ENCODE data around the gene B4GALNT2. TPM values are rescaled to one million over a fixed set of nuclear protein-coding genes. Genes with fewer than 3 reads are reported as not detected.

Gene B4GALNT2
- polyA plus RNA-seq, 2 of the 4 experiments (the other 2 are of a cell fraction), result 0.36 to 0.49 TPM

GRCh38 chr17:49086649-49087048 lies 45.9 kb upstream of the B4GALNT2 start:
- Histone ChIP-seq H3K4me1 (no peaks in the 10 kb centered on the region), H3K4me3 (no peak overlapping the region), H3K9me3 (0 out of 3 replicates have a peak, but pooled peaks cover 3% of the 10 kb centered on the region), H3K4me2 (no peak overlapping the region), H3K27ac (no peak overlapping the region)
- FAIRE-seq, result no peak
- TF ChIP-seq HOXB5 (CRISPR knock-in tag; IDR thresholded peaks at IDR 0.05) (no peak), JUN (IDR thresholded peaks at IDR 0.05) (no peak), EP300 (IDR thresholded peaks at IDR 0.05) (no peak), REST (IDR thresholded peaks at IDR 0.05) (no peak), E2F6 (IDR thresholded peaks at IDR 0.05; ENCODE audit: borderline replicate concordance, low read depth) (no peak), ATOH8 (CRISPR knock-in tag; IDR thresholded peaks at IDR 0.05; ENCODE audit: low read depth) (no peak), POLR2A (IDR thresholded peaks at IDR 0.05; ENCODE audit: low read length) (no peak), USF2 (IDR thresholded peaks at IDR 0.05) (no peak), HOXA7 (CRISPR knock-in tag; IDR thresholded peaks at IDR 0.05) (no peak), KDM5A (IDR thresholded peaks at IDR 0.05) (no peak), ZNF302 (CRISPR knock-in tag; IDR thresholded peaks at IDR 0.05) (no peak), PBX3 (IDR thresholded peaks at IDR 0.05) (no peak), CEBPB (IDR thresholded peaks at IDR 0.05) (no peak)
- ChIA-PET POLR2A (no interaction called here), CTCF (interaction anchor here (0.6 kb wide), 1 partner anchor 15 kb away, joined by 3 read pairs; no protein-coding TSS in a partner anchor)
- ATAC-seq, result no peak
- DNase-seq (ENCODE audit: low read depth in 1 of 2, low spot score in 1 of 2), result no peak

GRCh38 chr17:49089094-49089493 lies 43.5 kb upstream of the B4GALNT2 start:
- Histone ChIP-seq H3K27ac (no peak overlapping the region), H3K4me2 (no peak overlapping the region), H3K4me3 (no peak overlapping the region), H3K4me1 (no peaks in the 10 kb centered on the region), H3K9me3 (0 out of 3 replicates have a peak, but pooled peaks cover 3% of the 10 kb centered on the region)
- TF ChIP-seq RNF2 (IDR thresholded peaks at IDR 0.05; ENCODE audit: borderline replicate concordance, low read depth) (no peak), ZNF302 (CRISPR knock-in tag; IDR thresholded peaks at IDR 0.05) (no peak), MAZ (IDR thresholded peaks at IDR 0.05; ENCODE audit: borderline replicate concordance, low read depth, low read length) (no peak), BCL3 (IDR thresholded peaks at IDR 0.05) (no peak), ZC3H11A (IDR thresholded peaks at IDR 0.05) (no peak), NR3C1 (IDR thresholded peaks at IDR 0.05) (no peak)
- FAIRE-seq (no peak), ATAC-seq (no peak), DNase-seq (ENCODE audit: low read depth in 1 of 2, low spot score in 1 of 2) (no peak)
- 84% methylated on average over 7 of the region's 7 CpGs for WGBS (ENCODE audit: missing lambda C conversion rate)
- CTCF ChIA-PET, result interaction anchor here (1.1 kb wide), 1 partner anchor 29 kb away, joined by 3 read pairs; no protein-coding TSS in a partner anchor
- POLR2A ChIA-PET, result interaction anchor here (0.5 kb wide), 1 partner anchor 109 kb away, joined by 3 read pairs; no protein-coding TSS in a partner anchor

Data from A549 (cell line).